OCI-LY1 (cell line): ENCODE data around the gene FCN1.

Source experiments
- EZH2 ChIP-seq: fragments of 200-600 bp; sonication (generic), shearing (Covaris generic); IDR thresholded peaks from 2 replicates; pipeline ENCODE4 v1.8.0; 2017; ENCODE audit warnings: borderline replicate concordance, mixed run types, mild to moderate bottlenecking, antibody characterized with exemption, low read length, moderate library complexity, mixed read lengths
- TF ChIP-seq, protein P1 (sequence below): fragments of 200-600 bp; sonication (generic), shearing (Covaris generic); IDR thresholded peaks from 2 replicates; pipeline ENCODE4 v1.5.1; 2017; ENCODE audit warnings: mild to moderate bottlenecking, antibody characterized with exemption, low read length, moderate library complexity, mixed read lengths

DNA sequence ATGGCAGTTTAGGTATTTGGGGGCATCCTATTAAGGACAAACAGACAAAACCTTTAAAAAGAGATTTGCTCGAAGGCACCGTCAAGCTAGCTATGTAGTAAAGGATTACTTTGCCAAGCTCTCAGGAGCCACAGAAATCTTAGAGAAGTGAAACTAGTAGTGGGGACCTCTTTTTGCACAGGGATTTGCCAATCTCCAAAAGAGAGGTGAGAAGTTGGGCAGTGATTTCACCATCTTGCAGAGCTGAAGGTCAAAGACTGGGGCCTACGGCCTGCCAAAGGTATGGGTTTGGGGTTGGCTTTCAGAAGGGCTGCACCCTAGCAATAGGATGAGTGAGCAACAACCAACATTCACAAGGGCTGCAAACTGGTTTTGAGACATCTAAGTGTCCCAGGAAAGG, 1.6 kb upstream of the FCN1 start:
- TF ChIP-seq, protein P1, sequence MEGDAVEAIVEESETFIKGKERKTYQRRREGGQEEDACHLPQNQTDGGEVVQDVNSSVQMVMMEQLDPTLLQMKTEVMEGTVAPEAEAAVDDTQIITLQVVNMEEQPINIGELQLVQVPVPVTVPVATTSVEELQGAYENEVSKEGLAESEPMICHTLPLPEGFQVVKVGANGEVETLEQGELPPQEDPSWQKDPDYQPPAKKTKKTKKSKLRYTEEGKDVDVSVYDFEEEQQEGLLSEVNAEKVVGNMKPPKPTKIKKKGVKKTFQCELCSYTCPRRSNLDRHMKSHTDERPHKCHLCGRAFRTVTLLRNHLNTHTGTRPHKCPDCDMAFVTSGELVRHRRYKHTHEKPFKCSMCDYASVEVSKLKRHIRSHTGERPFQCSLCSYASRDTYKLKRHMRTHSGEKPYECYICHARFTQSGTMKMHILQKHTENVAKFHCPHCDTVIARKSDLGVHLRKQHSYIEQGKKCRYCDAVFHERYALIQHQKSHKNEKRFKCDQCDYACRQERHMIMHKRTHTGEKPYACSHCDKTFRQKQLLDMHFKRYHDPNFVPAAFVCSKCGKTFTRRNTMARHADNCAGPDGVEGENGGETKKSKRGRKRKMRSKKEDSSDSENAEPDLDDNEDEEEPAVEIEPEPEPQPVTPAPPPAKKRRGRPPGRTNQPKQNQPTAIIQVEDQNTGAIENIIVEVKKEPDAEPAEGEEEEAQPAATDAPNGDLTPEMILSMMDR: no peak
- TF ChIP-seq EZH2: no peak
